HEK293 (cell line): Measurements from ENCODE around the gene ATF6B.

Experiments used
- GFI1B ChIP-seq: fragments of 450-650 bp; formaldehyde crosslinking; IDR thresholded peaks from 2 replicates; pipeline ENCODE4 v1.5.1; 2016; ENCODE audit warnings: missing biosample characterization, missing genetic modification characterization
- GLIS2 ChIP-seq: fragments of 450-650 bp; formaldehyde crosslinking; IDR thresholded peaks from 2 replicates; pipeline ENCODE4 v1.5.1; 2016; ENCODE audit warnings: missing biosample characterization, missing genetic modification characterization
- MYNN ChIP-seq: fragments of 450-650 bp; formaldehyde crosslinking; IDR thresholded peaks from 2 replicates; pipeline ENCODE4 v1.5.1; 2016; ENCODE audit warnings: missing biosample characterization, missing genetic modification characterization, borderline replicate concordance
- OSR2 ChIP-seq: fragments of 450-650 bp; formaldehyde crosslinking; IDR thresholded peaks from 2 replicates; pipeline ENCODE4 v1.5.1; 2016; ENCODE audit warnings: missing biosample characterization, missing genetic modification characterization
- WT1 ChIP-seq: fragments of 450-650 bp; formaldehyde crosslinking; IDR thresholded peaks from 2 replicates; pipeline ENCODE4 v1.5.1; 2016; ENCODE audit warnings: missing biosample characterization, missing genetic modification characterization
- ZBTB48 ChIP-seq: fragments of 450-650 bp; formaldehyde crosslinking; IDR thresholded peaks from 2 replicates; pipeline ENCODE4 v1.5.1; 2016; ENCODE audit warnings: missing biosample characterization, missing genetic modification characterization
- ZEB2 ChIP-seq: fragments of 450-650 bp; formaldehyde crosslinking; IDR thresholded peaks from 2 replicates; pipeline ENCODE4 v1.5.1; 2016; ENCODE audit warnings: missing biosample characterization, missing genetic modification characterization
- ZNF157 ChIP-seq: fragments of 450-650 bp; formaldehyde crosslinking; IDR thresholded peaks from 2 replicates; pipeline ENCODE4 v1.5.1; 2016; ENCODE audit warnings: missing biosample characterization, missing genetic modification characterization
- ZNF221 ChIP-seq: fragments of 450-650 bp; formaldehyde crosslinking; IDR thresholded peaks from 2 replicates; pipeline ENCODE4 v1.5.1; 2017; ENCODE audit warnings: missing biosample characterization, missing genetic modification characterization, borderline replicate concordance
- ZNF266 ChIP-seq: fragments of 450-650 bp; formaldehyde crosslinking; IDR thresholded peaks from 2 replicates; pipeline ENCODE4 v1.5.1; 2016; ENCODE audit warnings: missing biosample characterization, missing genetic modification characterization, low read depth
- ZNF292 ChIP-seq: fragments of 450-650 bp; formaldehyde crosslinking; IDR thresholded peaks from 2 replicates; pipeline ENCODE4 v1.5.1; 2016; ENCODE audit warnings: low read depth, missing biosample characterization, missing genetic modification characterization, borderline replicate concordance
- ZNF394 ChIP-seq: fragments of 450-650 bp; formaldehyde crosslinking; IDR thresholded peaks from 2 replicates; pipeline ENCODE4 v1.5.1; 2016; ENCODE audit warnings: missing biosample characterization, missing genetic modification characterization, mild to moderate bottlenecking, moderate library complexity, borderline replicate concordance
- ZNF433 ChIP-seq: fragments of 450-650 bp; formaldehyde crosslinking; IDR thresholded peaks from 2 replicates; pipeline ENCODE4 v1.5.1; 2016; ENCODE audit warnings: missing biosample characterization, missing genetic modification characterization, low read depth
- ZNF521 ChIP-seq: fragments of 450-650 bp; formaldehyde crosslinking; IDR thresholded peaks from 2 replicates; pipeline ENCODE4 v1.5.1; 2017; ENCODE audit warnings: missing biosample characterization, mild to moderate bottlenecking, missing genetic modification characterization
- ZNF555 ChIP-seq: fragments of 450-650 bp; formaldehyde crosslinking; conservative IDR thresholded peaks from 2 replicates; pipeline ENCODE4 v1.5.1; 2017; ENCODE audit warnings: missing biosample characterization, mild to moderate bottlenecking, missing genetic modification characterization, inconsistent platforms
- ZNF571 ChIP-seq: fragments of 450-650 bp; formaldehyde crosslinking; IDR thresholded peaks from 2 replicates; pipeline ENCODE4 v1.5.0; 2017; ENCODE audit warnings: missing biosample characterization, missing genetic modification characterization
- ZNF677 ChIP-seq: fragments of 450-650 bp; IDR thresholded peaks from 2 replicates; pipeline ENCODE4 v1.5.0; 2018; ENCODE audit warnings: missing biosample characterization, mild to moderate bottlenecking, missing genetic modification characterization, moderate library complexity
- ZNF792 ChIP-seq: fragments of 450-650 bp; formaldehyde crosslinking; IDR thresholded peaks from 2 replicates; pipeline ENCODE4 v1.5.1; 2016; ENCODE audit warnings: missing biosample characterization, missing genetic modification characterization
- ZNF830 ChIP-seq: fragments of 450-650 bp; IDR thresholded peaks from 2 replicates; pipeline ENCODE4 v1.5.0; 2018; ENCODE audit warnings: missing biosample characterization, missing genetic modification characterization, low read depth, mild to moderate bottlenecking, moderate library complexity
- ZSCAN23 ChIP-seq: fragments of 450-650 bp; formaldehyde crosslinking; IDR thresholded peaks from 2 replicates; pipeline ENCODE4 v1.5.1; 2016; ENCODE audit warnings: missing biosample characterization, missing genetic modification characterization
- TF ChIP-seq, protein P1 (sequence below): fragments of 450-650 bp; formaldehyde crosslinking; IDR thresholded peaks from 2 replicates; pipeline ENCODE4 v1.5.1; 2016; ENCODE audit warnings: missing biosample characterization, missing genetic modification characterization
- TF ChIP-seq, protein P2 (sequence below): fragments of 450-650 bp; formaldehyde crosslinking; IDR thresholded peaks from 2 replicates; pipeline ENCODE4 v1.5.1; 2016; ENCODE audit warnings: missing biosample characterization, missing genetic modification characterization
- TF ChIP-seq, protein P3 (sequence below): fragments of 450-650 bp; formaldehyde crosslinking; IDR thresholded peaks from 2 replicates; pipeline ENCODE4 v1.5.1; 2016; ENCODE audit warnings: missing biosample characterization, missing genetic modification characterization
- TF ChIP-seq, protein P4 (sequence below): fragments of 450-650 bp; formaldehyde crosslinking; IDR thresholded peaks from 2 replicates; pipeline ENCODE4 v1.5.1; 2016; ENCODE audit warnings: missing biosample characterization, missing genetic modification characterization
- TF ChIP-seq, protein P5 (sequence below): fragments of 450-650 bp; formaldehyde crosslinking; IDR thresholded peaks from 2 replicates; pipeline ENCODE4 v1.5.1; 2016; ENCODE audit warnings: missing biosample characterization, missing genetic modification characterization
- TF ChIP-seq, protein P6 (sequence below): fragments of 450-650 bp; formaldehyde crosslinking; IDR thresholded peaks from 2 replicates; pipeline ENCODE4 v1.5.1; 2016; ENCODE audit warnings: missing biosample characterization, missing genetic modification characterization
- TF ChIP-seq, protein P7 (sequence below): fragments of 450-650 bp; formaldehyde crosslinking; IDR thresholded peaks from 2 replicates; pipeline ENCODE4 v1.5.1; 2016; ENCODE audit warnings: missing biosample characterization, missing genetic modification characterization

The ATF6B gene

DNA sequence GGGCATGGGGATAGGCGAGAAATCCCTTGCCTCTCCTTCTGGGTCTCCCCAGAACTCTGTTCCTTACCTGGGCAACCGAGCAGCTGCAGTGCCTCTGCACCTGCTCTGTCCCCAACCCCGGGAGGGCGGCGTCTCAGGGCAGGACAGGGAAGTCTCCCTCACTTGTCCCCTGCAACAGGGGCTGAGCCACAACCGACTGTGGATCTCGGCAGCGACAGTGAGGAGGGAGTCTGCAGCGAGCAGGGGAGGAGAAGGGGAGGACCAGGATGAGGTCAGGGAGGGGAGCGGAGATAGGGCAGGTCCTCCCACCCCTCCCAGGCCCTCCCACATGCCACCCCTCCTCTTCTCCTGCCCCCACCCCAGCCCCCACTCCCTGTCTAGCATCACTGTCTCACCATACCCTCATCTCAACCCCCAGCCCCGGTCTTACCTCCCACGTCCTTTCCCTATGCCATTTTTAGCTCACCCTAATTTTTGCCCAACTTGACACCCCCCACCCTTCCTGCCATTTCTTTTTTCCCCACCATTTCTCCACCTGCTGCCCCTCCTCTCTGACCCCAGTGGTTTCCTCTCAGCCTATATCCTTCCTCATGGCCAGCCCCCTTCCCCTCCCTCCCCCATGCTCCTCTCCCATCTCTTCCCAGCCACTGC lies 18.8 kb downstream of the ATF6B start, which contains the start of gene TNXB (continued):
- TF ChIP-seq ZNF792 (tag by site-specific recombination) (no peak), ZNF521 (tag by site-specific recombination) (no peak), ZNF830 (tag by site-specific recombination) (no peak), ZNF394 (tag by site-specific recombination) (no peak), MYNN (tag by site-specific recombination) (no peak), GFI1B (tag by site-specific recombination) (no peak), ZNF292 (no peak), ZNF571 (tag by site-specific recombination) (no peak), ZNF266 (no peak), ZNF433 (tag by site-specific recombination) (no peak), OSR2 (tag by site-specific recombination) (no peak), ZBTB48 (tag by site-specific recombination) (no peak), ZNF157 (tag by site-specific recombination) (no peak), ZEB2 (tag by site-specific recombination) (no peak), ZNF221 (tag by site-specific recombination) (no peak), GLIS2 (no peak; the same call in 1 of the 2 replicates), ZNF677 (tag by site-specific recombination) (no peak), ZNF555 (tag by site-specific recombination) (no peak), ZSCAN23 (tag by site-specific recombination) (no peak), WT1 (peak; percentile 98)
- TF ChIP-seq, protein P1, sequence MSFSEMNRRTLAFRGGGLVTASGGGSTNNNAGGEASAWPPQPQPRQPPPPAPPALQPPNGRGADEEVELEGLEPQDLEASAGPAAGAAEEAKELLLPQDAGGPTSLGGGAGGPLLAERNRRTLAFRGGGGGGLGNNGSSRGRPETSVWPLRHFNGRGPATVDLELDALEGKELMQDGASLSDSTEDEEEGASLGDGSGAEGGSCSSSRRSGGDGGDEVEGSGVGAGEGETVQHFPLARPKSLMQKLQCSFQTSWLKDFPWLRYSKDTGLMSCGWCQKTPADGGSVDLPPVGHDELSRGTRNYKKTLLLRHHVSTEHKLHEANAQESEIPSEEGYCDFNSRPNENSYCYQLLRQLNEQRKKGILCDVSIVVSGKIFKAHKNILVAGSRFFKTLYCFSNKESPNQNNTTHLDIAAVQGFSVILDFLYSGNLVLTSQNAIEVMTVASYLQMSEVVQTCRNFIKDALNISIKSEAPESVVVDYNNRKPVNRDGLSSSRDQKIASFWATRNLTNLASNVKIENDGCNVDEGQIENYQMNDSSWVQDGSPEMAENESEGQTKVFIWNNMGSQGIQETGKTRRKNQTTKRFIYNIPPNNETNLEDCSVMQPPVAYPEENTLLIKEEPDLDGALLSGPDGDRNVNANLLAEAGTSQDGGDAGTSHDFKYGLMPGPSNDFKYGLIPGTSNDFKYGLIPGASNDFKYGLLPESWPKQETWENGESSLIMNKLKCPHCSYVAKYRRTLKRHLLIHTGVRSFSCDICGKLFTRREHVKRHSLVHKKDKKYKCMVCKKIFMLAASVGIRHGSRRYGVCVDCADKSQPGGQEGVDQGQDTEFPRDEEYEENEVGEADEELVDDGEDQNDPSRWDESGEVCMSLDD: no peak
- TF ChIP-seq, protein P2, sequence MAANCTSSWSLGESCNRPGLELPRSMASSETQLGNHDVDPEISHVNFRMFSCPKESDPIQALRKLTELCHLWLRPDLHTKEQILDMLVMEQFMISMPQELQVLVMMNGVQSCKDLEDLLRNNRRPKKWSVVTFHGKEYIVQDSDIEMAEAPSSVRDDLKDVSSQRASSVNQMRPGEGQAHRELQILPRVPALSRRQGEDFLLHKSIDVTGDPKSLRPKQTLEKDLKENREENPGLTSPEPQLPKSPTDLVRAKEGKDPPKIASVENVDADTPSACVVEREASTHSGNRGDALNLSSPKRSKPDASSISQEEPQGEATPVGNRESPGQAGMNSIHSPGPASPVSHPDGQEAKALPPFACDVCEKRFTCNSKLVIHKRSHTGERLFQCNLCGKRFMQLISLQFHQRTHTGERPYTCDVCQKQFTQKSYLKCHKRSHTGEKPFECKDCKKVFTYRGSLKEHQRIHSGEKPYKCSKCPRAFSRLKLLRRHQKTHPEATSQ: no peak
- TF ChIP-seq, protein P3, sequence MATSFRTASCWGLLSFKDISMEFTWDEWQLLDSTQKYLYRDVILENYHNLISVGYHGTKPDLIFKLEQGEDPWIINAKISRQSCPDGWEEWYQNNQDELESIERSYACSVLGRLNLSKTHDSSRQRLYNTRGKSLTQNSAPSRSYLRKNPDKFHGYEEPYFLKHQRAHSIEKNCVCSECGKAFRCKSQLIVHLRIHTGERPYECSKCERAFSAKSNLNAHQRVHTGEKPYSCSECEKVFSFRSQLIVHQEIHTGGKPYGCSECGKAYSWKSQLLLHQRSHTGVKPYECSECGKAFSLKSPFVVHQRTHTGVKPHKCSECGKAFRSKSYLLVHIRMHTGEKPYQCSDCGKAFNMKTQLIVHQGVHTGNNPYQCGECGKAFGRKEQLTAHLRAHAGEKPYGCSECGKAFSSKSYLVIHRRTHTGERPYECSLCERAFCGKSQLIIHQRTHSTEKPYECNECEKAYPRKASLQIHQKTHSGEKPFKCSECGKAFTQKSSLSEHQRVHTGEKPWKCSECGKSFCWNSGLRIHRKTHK (tag by site-specific recombination): no peak
- TF ChIP-seq, protein P4, sequence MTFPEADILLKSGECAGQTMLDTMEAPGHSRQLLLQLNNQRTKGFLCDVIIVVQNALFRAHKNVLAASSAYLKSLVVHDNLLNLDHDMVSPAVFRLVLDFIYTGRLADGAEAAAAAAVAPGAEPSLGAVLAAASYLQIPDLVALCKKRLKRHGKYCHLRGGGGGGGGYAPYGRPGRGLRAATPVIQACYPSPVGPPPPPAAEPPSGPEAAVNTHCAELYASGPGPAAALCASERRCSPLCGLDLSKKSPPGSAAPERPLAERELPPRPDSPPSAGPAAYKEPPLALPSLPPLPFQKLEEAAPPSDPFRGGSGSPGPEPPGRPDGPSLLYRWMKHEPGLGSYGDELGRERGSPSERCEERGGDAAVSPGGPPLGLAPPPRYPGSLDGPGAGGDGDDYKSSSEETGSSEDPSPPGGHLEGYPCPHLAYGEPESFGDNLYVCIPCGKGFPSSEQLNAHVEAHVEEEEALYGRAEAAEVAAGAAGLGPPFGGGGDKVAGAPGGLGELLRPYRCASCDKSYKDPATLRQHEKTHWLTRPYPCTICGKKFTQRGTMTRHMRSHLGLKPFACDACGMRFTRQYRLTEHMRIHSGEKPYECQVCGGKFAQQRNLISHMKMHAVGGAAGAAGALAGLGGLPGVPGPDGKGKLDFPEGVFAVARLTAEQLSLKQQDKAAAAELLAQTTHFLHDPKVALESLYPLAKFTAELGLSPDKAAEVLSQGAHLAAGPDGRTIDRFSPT (tag by site-specific recombination): no peak
- TF ChIP-seq, protein P5, sequence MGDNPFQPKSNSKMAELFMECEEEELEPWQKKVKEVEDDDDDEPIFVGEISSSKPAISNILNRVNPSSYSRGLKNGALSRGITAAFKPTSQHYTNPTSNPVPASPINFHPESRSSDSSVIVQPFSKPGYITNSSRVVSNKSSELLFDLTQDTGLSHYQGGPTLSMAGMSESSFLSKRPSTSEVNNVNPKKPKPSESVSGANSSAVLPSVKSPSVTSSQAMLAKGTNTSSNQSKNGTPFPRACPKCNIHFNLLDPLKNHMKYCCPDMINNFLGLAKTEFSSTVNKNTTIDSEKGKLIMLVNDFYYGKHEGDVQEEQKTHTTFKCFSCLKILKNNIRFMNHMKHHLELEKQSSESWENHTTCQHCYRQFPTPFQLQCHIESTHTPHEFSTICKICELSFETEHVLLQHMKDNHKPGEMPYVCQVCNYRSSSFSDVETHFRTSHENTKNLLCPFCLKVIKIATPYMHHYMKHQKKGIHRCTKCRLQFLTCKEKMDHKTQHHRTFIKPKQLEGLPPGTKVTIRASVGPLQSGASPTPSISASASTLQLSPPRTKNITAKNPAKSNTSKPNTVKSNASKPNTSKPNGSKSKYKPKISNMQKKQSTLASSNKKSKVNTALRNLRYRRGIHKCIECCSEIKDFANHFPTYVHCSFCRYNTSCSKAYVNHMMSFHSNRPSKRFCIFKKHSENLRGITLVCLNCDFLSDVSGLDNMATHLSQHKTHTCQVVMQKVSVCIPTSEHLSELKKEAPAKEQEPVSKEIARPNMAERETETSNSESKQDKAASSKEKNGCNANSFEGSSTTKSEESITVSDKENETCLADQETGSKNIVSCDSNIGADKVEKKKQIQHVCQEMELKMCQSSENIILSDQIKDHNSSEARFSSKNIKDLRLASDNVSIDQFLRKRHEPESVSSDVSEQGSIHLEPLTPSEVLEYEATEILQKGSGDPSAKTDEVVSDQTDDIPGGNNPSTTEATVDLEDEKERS: no peak
- TF ChIP-seq, protein P6, sequence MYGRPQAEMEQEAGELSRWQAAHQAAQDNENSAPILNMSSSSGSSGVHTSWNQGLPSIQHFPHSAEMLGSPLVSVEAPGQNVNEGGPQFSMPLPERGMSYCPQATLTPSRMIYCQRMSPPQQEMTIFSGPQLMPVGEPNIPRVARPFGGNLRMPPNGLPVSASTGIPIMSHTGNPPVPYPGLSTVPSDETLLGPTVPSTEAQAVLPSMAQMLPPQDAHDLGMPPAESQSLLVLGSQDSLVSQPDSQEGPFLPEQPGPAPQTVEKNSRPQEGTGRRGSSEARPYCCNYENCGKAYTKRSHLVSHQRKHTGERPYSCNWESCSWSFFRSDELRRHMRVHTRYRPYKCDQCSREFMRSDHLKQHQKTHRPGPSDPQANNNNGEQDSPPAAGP (tag by site-specific recombination): 0 out of 2 replicates have a peak, but pooled peaks have one; percentile 30
- TF ChIP-seq, protein P7, sequence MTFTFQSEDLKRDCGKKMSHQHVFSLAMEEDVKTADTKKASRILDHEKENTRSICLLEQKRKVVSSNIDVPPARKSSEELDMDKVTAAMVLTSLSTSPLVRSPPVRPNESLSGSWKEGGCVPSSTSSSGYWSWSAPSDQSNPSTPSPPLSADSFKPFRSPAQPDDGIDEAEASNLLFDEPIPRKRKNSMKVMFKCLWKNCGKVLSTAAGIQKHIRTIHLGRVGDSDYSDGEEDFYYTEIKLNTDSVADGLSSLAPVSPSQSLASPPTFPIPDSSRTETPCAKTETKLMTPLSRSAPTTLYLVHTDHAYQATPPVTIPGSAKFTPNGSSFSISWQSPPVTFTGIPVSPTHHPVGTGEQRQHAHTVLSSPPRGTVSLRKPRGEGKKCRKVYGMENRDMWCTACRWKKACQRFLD (tag by site-specific recombination): no peak
